Non-pigmented ciliary epithelial cell (primary cell): ENCODE measurements around the gene COL25A1.
A peak's percentile ranks its signal among the peaks of the same experiment; 100 is the strongest.
"Not testable (repeated sequence)": the region's sequence is repeated elsewhere in the genome, so short reads cannot be mapped to it uniquely, and the experiment has no call there.

Source experiments
- DNase-seq: peaks from one replicate; pipeline ENCODE4 v3.0.0-alpha.2; 2010; ENCODE audit warnings: low read depth

The COL25A1 gene

DNA sequence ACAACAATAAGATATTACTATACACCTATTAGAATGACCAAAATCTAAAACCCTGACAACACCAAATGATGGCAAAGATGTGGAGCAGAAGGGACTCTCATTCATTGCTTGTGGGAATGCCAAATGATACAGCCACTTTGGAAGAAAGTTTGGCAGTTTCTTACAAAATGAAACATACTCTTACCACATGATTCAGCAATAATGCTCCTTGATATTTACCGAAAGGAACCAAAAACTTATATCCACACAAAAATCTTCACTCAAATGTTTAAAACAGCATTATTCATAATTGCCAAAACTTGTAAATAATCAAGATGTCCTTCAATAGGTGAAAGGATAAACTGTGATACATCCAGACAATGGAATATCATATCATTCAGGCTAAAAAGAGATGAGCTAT lies 180.9 kb downstream of the COL25A1 start:
- no peak for DNase-seq

DNA sequence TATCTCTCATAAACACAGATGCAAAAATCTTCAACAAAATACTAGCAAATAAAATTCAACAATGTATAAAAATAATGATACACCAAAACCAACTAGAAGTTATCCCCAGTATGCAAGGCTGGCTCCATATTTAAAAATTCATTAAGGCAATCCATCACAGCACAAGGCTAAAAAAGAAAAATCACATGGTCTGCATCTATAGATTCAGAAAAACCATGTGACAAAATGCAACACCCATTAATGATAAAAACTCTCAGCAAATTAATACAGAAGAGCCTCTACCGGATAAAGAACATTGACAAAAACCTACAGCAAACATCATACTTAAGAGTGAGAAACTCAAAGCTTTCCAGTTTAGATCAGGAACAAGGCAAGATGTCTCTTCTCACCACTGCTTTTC lies 182.6 kb downstream of the COL25A1 start:
- DNase-seq: no peak

DNA sequence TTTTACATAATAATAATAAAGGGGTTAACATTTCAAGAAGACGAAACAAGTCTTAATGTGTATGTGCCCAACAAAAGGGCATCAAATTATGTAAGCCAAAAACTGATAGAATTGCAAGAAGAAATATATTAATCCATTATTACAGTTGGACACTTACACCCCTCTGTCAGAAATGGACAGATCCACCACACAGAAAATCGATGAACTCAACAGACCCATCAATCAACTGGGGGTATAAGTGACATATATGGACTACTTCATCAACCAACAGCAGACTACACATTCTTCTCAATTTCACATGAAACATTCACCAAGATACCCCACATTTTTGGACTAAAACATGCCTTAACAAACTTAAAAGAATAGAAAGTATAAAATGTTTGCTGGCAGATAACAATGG lies 183.8 kb downstream of the COL25A1 start:
- no peak for DNase-seq

DNA sequence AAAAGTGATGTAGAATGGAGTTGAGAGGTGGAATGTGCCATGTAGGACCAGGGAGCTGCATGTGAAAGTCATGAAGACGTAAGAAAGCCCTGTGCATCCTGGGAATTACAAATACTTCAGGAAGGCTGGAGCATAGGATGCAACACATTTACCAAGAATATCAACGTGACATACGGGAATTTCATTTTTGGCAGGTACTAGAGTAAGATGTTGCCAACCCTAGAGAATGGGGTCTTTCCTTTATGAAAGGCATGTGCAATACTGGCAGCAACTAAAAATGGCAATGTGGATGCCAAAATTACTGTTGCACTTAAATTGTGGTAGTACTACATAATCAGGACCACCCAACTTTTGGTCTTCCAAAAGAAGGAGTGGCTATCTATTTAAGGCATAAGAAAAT lies 188.0 kb downstream of the COL25A1 start:
- DNase-seq: no peak

DNA sequence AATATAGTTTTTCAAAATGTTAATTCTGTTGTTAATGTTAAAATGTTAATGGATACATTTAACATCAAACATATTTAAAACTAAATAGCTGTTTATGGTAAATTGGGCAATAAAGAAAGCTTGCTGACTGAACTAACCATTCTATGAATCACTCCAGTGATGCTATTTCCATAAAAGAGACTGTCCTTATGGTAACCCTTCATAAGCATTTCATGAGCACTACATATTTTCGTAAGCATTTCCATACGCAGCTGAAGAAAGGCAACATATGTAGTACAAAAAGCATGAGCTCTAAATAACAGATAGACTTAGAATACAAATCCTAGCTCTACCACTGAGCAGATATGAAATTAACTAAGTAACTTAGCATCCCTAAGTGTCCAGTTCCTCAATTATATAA lies 188.9 kb downstream of the COL25A1 start:
- DNase-seq: peak; percentile 37

DNA sequence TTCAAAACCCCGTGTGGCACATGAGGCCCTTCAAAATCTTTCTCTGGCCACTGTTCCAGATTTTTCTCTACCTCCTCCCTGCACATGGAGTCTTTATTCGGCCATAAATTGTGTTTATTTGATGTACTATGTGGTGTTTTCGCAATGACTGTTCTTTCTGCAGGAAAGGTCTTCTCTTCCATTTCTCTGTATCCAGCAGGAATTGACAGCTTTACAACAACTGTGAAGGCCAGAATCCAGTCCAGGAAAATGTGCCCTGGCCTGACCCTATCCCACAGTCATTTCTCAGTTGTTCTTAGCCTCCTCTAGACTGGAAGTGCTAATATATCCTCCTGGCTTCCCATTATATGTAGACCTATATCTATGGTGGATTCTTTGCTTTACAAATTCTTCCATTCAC lies 191.4 kb downstream of the COL25A1 start:
- no peak for DNase-seq

DNA sequence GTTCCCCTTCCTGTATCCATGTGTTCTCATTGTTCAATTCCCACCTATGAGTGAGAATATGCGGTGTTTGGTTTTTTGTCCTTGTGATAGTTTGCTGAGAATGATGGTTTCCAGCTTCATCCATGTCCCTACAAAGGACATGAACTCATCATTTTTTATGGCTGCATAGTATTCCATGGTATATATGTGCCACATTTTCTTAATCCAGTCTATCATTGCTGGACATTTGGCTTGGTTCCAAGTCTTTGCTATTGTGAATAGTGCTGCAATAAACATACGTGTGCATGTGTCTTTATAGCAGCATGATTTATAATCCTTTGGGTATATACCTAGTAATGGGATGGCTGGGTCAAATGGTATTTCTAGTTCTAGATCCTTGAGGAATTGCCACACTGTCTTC lies 194.2 kb downstream of the COL25A1 start:
- not testable (repeated sequence) for DNase-seq

DNA sequence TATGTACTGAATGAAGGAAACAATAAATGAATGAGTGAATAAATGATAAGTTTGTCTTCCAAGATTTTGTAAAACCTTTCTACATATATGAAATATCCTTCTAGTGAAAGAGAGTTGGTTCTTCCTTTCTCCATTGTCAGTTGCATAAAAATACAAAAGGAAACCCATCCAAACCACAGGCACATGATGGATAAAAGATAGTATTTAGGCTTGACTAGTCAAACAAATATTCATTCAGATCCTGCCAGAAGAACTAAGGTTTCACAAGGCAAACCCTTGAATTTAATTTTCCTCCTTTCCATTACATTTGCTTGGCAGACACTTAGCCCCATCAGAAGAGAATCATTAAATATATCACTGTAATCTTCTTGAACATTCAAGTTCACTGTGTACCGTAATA lies 208.4 kb downstream of the COL25A1 start:
- DNase-seq: no peak

DNA sequence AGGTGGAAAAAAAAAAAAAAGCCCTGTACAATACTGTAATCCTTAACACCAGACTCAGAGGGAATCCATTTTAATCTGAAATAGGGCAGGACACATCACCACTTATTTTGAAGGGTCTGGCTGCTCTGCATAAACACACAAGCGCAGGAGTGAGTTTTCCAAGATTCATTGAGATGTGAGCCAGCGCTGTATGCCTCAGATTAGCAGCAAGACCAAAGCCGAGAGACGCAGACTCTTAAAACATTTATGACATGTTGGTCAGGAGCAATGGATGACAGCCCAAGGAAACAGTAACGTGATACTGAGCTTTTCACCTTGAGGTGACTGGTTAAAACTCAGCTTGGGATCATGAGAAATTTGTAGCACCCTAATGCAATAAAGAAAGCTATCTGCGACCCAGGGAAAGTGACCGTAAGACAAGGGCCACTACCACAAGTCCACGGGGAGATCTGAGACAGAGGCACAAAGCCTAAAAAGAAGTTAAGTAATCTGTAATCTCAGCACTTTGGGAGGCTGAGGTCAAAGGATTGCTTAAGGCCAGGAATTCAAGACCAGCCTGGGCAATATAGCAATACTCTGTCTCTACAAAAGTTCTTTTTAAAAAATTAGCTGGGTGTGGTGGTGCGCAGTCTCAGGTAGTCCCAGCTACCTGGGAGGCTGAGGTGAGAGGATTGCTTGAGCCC lies 210.6 kb downstream of the COL25A1 start:
- no peak for DNase-seq

DNA sequence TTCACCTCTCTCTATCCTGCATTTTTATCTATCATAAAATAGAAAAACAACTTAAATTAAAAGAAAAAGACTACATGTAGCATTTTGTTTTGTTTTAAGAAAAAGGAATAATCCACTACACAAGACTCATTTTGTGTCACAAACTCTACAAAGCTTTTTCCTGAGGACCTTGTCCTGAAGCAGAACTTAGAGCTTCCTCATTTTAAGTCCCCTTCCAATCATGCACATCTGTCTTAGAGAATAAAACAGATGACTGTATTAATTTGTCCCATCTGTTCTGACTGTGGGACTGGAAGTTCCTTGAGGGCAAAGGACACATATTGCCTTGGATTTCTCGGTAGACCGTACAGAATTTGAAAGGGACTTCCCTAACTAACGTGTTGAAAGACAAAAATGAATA lies 218.5 kb downstream of the COL25A1 start:
- DNase-seq: no peak

DNA sequence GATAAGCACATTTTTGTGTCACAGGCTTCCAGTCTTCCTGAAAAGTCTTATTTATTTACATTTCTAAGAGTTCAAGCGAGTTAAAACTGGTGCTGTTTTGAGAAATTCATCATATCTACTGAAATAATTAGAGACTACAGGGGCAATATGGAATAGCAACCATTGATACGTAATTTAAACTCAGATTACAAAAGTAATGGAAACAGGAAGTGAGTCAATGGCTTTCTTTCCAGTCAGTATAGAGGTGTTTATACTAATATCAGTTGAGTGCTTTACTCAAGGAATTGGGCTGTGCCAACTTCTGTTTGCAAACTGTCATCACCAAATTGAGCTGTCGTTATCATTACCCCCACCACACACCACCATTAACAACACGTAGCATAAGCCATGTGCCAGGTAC lies 222.7 kb downstream of the COL25A1 start:
- DNase-seq: no peak

DNA sequence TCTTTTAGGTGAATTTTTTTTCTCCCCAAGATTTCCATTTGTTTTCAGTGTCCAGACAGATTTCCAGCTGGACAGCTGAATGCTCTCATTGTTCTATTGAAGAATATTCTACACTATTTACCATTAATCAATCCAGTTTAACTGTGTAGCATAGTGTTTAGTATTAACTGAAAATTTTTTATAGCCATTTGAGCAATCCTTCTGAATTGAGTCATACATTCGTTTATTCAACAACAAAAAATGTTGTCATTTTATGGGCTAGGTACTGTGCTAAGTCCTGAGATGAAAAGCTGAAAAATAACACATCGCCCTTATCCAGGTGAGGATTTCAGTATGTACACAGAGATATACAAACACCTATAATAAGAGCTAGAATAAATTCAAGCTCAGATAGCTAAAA lies 223.3 kb downstream of the COL25A1 start:
- DNase-seq: no peak

DNA sequence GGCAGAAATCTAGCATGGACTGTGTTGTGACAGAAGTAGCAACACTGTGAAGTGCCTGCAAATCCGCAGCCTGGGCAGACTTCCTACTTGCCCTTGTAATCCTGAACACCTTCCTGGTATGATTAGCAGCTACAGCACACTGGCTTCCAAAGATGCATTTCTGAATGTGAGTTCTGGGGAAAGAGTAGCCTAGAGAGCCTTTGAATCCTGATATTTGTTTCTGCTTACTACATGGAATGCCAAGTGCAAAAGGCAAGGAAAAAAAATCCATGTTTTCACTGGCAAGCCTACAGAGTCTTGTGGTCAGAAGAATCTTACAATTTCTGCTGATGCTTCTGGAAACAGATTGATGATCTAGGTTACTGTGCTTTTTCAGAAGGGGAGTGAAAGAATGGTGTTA lies 223.7 kb downstream of the COL25A1 start:
- peak; percentile 59 for DNase-seq

DNA sequence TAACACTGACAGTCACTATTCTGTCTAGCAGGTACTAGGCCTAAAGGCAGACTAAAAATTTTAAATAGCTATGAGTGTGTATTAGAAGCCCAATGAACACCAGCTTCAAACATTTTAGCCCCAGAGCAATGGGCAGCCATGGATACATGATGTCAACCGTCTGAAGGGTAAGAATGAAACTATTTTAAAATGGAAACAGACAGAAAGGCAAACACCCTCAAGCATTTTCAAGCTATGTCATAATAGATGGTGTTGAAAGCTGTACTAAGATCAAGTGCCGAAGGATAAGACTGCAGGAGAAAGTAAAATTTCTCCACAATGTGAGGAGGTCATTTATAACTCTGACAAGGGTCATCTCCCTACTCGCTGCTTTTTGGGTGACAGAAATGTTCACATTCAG lies 225.0 kb downstream of the COL25A1 start:
- no peak for DNase-seq

DNA sequence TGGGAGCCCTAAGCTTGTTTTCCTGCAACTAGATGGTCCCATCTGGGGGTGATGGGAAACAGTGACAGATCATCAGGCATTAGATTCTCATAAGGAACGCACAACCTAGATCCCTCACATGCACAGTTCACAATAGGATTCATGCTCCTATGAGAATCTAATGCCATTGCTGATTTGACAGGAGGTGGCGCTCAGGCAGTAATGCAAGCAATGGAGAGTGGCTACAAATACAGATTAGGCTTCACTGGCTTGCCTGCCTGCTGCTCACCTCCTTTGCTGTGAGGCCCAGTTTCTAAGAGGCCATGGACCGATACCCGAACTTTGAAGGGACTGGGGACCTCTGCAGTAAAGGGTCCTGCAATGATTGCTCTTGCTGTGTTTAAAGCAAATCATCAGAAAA lies 225.7 kb downstream of the COL25A1 start:
- not testable (repeated sequence) for DNase-seq

DNA sequence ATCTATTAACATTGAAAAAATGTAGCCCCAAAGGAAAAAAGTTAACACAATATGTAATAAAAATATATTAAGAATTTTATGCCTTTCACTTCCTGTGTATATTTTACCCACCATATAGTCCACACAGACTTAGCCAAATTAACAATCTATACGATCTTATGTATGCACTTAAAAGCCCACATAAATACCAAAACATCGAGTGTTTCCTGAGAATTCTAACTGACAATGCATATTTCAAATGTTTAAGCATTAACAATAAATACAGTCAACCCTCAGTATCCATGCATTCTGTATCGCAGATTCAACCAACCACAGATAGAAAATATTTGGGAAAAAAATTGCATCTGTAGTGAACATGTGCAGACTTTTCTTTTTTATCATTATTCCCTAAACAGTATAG lies 226.8 kb downstream of the COL25A1 start:
- no peak for DNase-seq

DNA sequence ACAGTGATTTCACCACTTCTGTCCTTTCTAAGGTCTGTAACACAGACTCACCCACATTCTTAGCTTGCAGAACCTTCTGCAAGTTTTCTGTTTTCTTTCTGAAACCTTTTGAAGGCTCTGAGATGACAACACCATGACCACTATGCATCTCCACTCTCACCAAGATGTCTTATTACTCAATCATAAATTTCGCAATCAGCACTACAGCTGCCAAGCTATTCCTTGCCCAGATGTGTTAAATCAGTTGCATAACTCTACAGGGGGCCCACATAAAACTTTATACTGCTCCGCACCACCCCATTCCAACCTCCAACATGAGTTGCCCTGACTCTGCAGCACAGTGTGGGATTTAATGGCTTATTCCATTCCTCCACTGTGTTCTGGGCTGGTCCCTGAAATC lies 229.9 kb downstream of the COL25A1 start:
- no peak for DNase-seq

DNA sequence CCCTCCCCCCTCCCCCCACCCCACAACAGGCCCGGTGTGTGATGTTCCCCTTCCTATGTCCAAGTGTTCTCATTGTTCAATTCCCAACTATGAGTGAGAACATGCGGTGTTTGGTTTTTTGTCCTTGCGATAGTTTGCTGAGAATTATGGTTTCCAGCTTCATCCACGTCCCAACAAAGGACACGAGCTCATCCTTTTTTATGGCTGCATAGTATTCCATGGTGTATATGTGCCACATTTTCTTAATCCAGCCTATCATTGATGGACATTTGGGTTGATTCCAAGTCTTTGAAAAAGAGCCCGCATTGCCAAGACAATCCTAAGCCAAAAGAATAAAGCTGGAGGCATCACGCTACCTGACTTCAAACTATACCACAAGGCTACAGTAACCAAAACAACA lies 231.8 kb downstream of the COL25A1 start:
- DNase-seq: not testable (repeated sequence)

DNA sequence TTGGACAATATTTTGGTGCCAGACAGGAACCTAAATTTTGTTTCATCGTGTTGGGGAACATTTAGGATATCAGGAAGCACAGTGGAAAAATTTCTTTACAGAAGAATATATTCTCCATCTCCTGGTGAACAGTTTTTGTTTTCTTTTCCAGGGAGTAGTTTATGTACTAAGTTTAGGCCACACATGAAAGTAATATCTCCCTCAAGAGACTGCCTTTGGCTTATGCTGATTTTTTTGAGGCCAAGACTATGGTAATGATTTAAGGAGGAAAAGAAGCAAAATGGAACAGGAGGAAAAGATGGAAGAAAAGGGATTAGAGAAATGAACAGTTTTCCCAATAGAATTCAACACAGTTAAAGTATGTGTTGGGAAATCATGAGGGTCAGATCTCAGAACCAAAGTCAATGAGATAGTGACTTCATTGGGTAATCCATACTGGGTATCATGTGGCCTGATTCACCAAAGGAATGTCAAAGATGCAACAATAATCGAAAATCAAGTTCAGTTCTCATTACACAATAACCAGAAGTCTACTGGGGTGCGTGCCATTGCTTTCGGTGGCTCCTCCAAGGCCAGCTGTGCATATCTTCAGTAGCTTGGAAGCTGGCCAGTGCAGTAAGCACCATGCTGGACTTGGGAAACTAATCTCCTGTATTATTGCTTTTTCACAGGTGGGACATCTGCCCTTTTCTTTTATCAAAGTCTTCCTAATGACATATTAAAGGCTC lies 234.8 kb downstream of the COL25A1 start:
- DNase-seq: no peak

DNA sequence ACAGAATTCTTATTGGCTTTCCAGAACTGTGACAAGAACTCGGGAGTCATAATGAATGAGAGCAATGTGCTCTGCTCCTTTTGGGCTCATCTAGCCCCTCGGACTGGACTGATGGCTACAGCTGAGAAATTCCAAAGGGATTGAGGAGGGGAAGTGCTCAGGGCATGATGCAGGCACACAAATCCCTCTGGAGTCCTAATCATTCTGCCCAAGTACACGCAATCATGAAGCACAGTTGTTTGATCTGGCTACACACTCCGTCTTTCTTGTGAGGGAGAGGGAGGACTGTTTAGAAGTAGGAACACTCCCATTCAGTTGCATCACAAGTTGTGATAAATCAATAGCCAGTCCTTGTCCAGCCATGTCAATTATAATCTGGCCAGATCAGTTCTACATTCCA lies 237.5 kb downstream of the COL25A1 start:
- no peak for DNase-seq

DNA sequence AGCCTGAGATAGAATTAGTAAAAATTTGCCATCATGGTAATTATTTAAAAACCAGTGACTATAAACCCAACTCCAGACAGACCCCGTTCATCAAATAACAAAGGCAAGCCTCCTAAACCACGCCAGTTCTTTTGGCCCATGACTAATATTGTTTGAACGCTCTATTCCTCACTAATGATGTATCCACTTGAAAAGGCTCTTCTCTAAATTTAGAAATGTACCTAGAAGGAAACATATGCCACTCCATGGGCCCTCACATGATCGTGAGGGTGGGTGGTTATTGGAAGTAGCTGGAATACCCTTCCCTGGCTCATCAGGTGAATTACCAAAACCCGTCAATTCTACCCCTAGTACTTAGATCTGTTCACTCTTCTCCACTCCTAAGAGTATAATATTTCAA lies 249.2 kb downstream of the COL25A1 start:
- DNase-seq: no peak

DNA sequence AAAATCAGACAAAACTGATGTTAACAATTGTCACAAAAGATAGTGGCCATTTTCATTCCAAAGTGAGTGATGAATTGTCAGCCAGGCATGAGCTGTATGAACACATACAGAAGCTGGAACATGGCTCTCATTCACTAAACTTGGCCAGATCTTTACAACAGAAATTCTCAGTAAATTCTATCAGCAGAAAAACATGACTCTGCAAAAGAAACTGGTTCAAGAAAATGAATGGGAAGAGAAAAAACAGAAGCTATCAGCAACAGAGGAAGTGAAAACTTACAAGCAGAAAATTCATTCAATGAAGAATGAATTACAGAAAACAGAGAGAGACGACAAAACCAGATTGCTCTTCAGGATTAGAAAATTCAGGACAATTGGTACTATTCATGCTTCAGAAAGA lies 249.6 kb downstream of the COL25A1 start:
- DNase-seq: no peak

DNA sequence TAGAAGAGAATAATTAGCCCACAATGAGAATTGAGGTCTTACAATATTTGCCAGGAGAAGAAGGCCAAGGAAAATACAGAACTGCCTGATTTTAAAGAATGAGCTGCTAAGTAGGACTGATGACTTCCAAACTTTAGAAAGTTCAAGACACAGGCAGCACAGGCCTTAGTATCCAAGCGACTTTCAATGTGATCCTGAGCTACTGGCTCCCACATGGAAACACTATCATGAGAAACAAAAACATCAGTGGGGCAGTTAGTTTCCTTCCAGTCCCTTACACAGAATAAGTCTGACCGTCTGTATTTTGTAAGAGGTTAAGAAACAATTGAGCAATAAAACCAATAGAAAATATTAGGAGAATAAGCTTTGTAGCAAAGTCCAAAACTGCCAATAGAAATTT lies 251.4 kb downstream of the COL25A1 start:
- DNase-seq: no peak

DNA sequence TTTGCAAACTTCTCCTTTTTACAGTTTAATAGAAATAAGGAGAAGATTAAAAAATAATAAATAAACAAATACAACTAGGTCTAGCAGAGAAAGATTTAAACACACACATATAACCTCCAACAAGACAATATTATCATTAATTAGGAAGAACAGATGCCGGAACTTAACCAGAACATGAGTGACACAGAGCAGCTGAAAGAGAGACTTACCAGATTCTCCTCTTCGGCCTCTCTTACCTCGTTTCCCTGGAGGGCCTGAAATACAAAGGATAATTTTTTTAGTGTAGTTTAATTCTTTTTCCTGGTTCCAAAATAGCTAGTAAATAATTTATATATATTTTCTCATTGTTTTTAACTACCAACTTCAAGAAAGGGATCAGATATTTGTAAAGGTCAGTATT lies 252.5 kb downstream of the COL25A1 start:
- no peak for DNase-seq
